ENCODE measurements around the gene STX16.

The STX16 gene

DNA sequence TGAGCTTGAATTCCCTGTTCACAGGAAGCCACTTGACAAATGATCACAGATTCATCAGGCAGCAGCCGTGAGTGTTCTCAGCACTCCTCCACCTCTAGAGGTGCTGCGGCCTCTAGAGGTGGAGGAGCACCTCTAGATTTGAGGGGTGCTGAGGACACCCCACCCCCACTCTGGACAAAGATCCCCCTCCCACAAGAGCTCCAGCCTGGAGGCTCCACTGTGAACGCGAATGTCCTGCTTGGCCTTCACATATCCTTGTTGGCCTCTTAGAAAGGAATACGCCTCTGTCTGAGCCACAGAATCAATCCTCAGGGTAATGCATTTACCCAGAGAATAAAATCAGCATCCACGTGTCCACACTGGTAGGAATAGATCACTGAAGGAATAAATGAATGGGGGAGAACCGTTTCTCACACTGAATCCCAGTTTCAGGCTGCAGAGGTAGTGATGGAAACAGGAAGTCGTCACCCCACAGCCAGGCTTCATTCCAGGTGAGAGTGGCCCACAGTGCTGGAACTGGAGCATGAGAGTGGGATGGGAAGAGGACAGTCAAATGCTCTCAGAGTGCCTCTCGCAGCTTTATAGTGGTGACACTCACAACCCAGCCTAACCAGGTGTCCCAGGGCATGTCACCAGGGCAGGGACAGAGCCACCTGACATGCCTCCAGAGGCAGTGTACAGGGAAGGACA lies 58.1 kb downstream of the STX16 start:
- WGBS: 85% methylated on average over 9 of the region's 9 CpGs
- H3K9me3 ChIP-seq (ENCODE audit: insufficient read depth, low read depth, low read length): no peaks in the 10 kb centered on the region
- peaks cover 17% of the 10 kb centered on the region for H3K36me3 ChIP-seq (ENCODE audit: insufficient read depth, low read length)
- H3K9ac ChIP-seq (ENCODE audit: low read depth, low read length): no peak overlapping the region
- no peak overlapping the region for H3K27ac ChIP-seq (ENCODE audit: low read depth, low read length)
- no peak overlapping the region for H3K4me3 ChIP-seq (ENCODE audit: low read length)
- no peaks in the 10 kb centered on the region for H3K4me1 ChIP-seq (ENCODE audit: insufficient read depth, low read length)
- no peaks in the 10 kb centered on the region for H3K27me3 ChIP-seq (ENCODE audit: insufficient read depth, low read length)

DNA sequence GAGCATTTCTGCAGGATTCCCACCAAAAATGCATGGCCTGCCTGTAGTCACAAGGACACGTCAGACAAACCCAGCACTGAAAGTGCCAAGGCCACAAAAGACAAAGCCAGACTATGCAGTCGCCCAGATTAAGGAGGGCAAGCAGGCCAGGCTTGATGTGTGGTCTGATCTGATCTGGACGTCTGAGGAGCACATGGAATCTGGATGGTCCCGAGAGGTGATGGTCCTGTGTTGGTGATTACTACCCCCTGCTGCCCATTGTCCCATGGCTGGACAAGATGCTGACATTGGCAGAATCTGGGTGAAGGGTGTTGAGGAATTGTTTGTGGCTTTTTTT lies 58.6 kb downstream of the STX16 start:
- 92% methylated on average over 4 of the region's 4 CpGs for WGBS
- no peak overlapping the region for H3K9ac ChIP-seq (ENCODE audit: low read depth, low read length)

DNA sequence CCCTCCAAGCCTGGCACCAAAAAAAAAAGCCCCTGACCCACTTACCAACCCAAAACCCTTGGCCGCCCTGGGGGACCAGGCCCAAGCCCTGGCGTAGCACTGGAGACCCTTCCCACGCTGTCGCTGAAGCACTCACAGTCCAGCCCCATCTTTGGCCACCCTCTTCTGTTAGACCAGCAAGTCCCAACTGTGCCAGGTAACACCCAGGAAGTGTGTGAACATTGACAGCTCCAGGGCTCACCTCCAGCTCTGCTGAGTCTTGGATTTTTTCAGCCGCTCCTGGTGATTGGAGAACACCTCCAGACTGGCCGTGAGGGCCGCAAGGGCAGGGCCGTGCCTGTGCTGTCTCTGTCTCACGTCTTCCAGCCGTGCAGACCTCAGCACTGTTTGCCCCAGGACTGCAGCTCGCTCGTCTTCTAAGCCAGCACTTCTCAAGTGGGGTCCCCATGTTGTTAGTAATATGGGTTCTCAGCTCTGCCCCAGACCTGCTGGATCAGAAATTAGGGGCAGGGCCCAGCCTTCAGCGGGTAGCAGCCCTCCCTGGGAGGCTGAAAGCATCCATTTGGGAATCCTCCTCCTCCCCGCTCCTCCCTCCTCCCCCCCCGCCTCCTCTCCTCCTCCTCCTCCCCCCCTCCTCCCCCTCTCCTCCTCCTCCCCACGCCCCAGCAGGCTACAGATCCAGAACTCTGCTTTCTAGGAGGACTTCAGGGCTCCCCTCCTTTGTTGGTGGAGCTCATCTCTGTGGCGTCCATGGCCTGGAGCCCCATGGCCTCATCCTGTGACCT lies 59.6 kb downstream of the STX16 start:
- H3K27ac ChIP-seq (ENCODE audit: low read depth, low read length): no peak overlapping the region
- no peak overlapping the region; the same call in 1 of the 2 replicates for H3K9ac ChIP-seq (ENCODE audit: low read depth, low read length)
- no peaks in the 10 kb centered on the region for H3K4me1 ChIP-seq (ENCODE audit: insufficient read depth, low read length)
- H3K4me3 ChIP-seq (ENCODE audit: low read length): no peak overlapping the region
- WGBS: 85% methylated on average over 14 of the region's 17 CpGs
- H3K27me3 ChIP-seq (ENCODE audit: insufficient read depth, low read length): no peaks in the 10 kb centered on the region
- peaks cover 4% of the 10 kb centered on the region for H3K36me3 ChIP-seq (ENCODE audit: insufficient read depth, low read length)
- no peaks in the 10 kb centered on the region for H3K9me3 ChIP-seq (ENCODE audit: insufficient read depth, low read depth, low read length)

More for the DNA sequence above, 58.6 kb downstream of the STX16 start:
- Histone ChIP-seq H3K4me3 (ENCODE audit: low read length) (no peak overlapping the region), H3K27ac (ENCODE audit: low read depth, low read length) (no peak overlapping the region), H3K36me3 (ENCODE audit: insufficient read depth, low read length) (peaks cover 12% of the 10 kb centered on the region), H3K4me1 (ENCODE audit: insufficient read depth, low read length) (no peaks in the 10 kb centered on the region), H3K9me3 (ENCODE audit: insufficient read depth, low read depth, low read length) (no peaks in the 10 kb centered on the region), H3K27me3 (ENCODE audit: insufficient read depth, low read length) (no peaks in the 10 kb centered on the region)

DNA sequence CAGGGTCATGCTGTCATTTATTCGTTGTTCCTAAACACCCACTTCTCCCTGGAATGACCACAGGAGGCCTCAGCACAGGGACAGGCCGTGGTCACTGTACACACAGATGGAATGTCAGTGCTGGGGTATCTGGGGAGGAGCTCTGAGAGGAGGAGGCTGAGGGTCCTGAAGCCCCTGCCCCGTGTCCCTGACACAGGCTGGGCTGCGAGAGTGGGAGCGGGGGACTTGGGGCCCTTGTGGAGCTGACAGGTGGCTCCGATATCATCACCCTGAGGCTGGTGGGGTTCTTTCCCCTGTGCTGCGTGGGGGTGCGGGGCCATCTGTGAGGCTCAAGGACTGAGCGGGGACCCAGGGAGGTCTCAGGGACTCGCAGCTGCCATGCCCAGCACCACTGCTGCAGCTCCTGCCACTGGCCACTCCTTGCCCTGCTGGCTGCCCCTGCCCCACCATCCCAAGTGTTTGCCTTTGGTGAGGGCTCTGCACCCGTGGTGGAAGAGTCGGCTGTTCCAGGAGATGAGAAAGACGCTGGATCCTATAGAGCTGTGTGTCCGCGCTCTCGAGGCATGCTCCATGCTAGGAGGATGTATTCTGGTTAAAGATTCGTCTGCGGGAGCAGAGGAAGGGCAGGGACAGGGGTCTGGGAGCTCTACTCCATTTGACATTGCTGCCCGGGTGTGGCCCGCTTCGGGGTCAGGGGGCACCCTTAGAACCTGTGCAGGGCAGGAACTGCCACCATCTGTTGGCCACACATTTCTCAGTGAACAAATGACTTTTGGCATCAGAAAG lies 60.4 kb downstream of the STX16 start:
- Histone ChIP-seq H3K27ac (ENCODE audit: low read depth, low read length) (no peak overlapping the region), H3K36me3 (ENCODE audit: insufficient read depth, low read length) (0 out of 2 replicates have a peak, but pooled peaks cover 2% of the 10 kb centered on the region), H3K27me3 (ENCODE audit: insufficient read depth, low read length) (no peaks in the 10 kb centered on the region), H3K9me3 (ENCODE audit: insufficient read depth, low read depth, low read length) (no peaks in the 10 kb centered on the region), H3K9ac (ENCODE audit: low read depth, low read length) (no peak overlapping the region), H3K4me1 (ENCODE audit: insufficient read depth, low read length) (no peaks in the 10 kb centered on the region), H3K4me3 (ENCODE audit: low read length) (no peak overlapping the region)
- 93% methylated on average over 21 of the region's 21 CpGs for WGBS

DNA sequence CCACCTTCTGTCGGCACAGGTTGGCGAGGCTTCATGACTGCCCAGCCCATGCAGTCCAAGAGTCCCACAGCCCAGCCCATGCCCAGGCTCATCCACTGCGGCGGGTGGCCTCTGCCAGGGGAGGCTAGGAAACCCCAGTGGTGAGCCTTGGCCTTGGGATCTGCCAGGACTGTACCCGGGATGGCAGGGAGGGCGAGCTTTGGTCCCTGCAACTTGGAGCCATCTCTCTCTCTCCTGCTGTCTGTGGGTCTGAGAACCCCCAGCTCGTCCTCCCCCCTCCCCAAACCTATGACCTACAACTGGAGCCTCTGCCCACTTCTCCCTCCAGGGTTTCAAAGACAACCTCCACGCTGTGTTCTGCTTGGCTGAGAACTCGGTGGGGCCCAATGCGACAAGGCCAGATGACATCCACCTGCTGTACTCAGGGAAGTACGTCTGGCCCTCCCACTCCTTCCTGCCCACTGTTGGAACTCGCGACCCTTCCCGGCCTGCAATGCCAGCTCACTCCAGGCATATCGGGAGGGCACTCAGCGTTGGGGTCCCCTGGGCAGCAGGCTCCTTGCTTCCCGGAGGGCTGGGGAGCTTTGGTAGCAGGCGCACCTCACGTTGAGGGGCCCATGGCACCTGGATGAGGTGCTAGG lies 61.2 kb downstream of the STX16 start:
- H3K36me3 ChIP-seq (ENCODE audit: insufficient read depth, low read length): 0 out of 2 replicates have a peak, but pooled peaks cover 2% of the 10 kb centered on the region
- no peak overlapping the region for H3K27ac ChIP-seq (ENCODE audit: low read depth, low read length)
- 94% methylated on average over 19 of the region's 19 CpGs for WGBS
- H3K4me1 ChIP-seq (ENCODE audit: insufficient read depth, low read length): no peaks in the 10 kb centered on the region
- H3K9me3 ChIP-seq (ENCODE audit: insufficient read depth, low read depth, low read length): no peaks in the 10 kb centered on the region
- H3K9ac ChIP-seq (ENCODE audit: low read depth, low read length): no peak overlapping the region
- H3K27me3 ChIP-seq (ENCODE audit: insufficient read depth, low read length): no peaks in the 10 kb centered on the region
- H3K4me3 ChIP-seq (ENCODE audit: low read length): no peak overlapping the region

DNA sequence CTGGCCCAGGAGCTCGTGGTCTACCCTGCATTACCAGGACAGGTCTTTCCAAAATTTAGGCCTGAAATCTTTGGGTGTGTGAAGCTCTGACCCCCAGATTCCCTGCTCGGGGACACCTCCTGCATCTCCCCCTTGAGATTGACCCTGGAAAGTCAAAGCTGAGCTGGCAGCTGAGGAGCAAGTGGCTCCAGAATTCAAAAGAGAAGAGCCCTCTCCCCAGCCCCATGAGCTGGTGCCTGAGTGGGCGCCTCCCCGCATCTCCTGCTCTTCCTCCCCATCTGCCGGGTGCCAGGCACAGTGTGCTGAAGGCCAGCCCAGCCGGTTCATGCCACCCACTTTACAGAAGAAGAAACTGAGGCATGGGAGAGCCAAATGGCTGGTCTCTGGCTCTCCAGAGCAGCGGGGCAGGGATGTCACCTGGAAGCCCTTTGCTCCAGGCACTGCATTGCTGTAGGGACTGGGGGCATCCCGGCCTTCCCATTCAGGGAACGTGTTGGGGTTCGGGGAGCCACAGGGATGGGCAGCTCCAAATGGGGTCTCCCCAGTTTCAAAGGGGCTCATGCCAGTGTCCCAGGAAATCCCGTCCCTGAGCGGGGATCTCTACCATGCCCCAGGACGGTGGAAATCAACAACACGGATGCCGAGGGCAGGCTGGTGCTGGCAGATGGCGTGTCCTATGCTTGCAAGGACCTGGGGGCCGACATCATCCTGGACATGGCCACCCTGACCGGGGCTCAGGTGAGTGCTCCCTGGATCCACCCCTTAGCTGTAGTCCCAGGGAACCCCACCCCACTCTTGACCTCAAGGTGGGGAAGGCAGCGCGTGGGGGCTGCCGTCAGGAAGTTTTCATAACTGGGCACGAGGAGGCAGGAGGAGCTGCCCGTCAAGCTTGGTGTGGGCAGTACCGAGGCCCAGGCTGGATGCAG lies 62.0 kb downstream of the STX16 start:
- Histone ChIP-seq H3K27ac (ENCODE audit: low read depth, low read length) (no peak overlapping the region), H3K9me3 (ENCODE audit: insufficient read depth, low read depth, low read length) (no peaks in the 10 kb centered on the region), H3K4me1 (ENCODE audit: insufficient read depth, low read length) (no peaks in the 10 kb centered on the region), H3K9ac (ENCODE audit: low read depth, low read length) (no peak overlapping the region), H3K36me3 (ENCODE audit: insufficient read depth, low read length) (0 out of 2 replicates have a peak, but pooled peaks cover 2% of the 10 kb centered on the region), H3K4me3 (ENCODE audit: low read length) (no peak overlapping the region), H3K27me3 (ENCODE audit: insufficient read depth, low read length) (no peaks in the 10 kb centered on the region)
- WGBS: 93% methylated on average over 24 of the region's 24 CpGs

DNA sequence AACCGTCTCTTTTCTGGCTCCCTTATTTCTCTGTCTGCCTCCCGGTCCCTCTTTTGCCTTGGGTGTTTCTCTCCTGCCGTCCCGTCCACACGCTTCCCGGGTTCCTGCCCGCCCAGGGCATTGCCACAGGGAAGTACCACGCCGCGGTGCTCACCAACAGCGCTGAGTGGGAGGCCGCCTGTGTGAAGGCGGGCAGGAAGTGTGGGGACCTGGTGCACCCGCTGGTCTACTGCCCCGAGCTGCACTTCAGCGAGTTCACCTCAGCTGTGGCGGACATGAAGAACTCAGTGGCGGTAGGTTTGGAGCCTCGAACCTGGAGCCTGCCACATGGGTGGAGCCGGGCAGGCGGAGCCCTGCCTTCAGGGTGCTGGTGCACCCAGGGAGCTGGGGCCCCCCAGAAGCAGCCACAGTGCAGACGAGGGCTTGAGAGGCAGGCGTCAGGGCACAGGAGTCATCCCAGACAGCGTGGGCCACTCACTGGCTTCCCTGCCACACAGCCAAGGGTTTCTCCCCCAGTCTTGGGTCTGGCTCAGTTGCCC lies 62.8 kb downstream of the STX16 start:
- Histone ChIP-seq H3K27me3 (ENCODE audit: insufficient read depth, low read length) (no peaks in the 10 kb centered on the region), H3K9ac (ENCODE audit: low read depth, low read length) (no peak overlapping the region), H3K36me3 (ENCODE audit: insufficient read depth, low read length) (0 out of 2 replicates have a peak, but pooled peaks cover 2% of the 10 kb centered on the region), H3K27ac (ENCODE audit: low read depth, low read length) (no peak overlapping the region), H3K4me3 (ENCODE audit: low read length) (no peak overlapping the region), H3K4me1 (ENCODE audit: insufficient read depth, low read length) (no peaks in the 10 kb centered on the region), H3K9me3 (ENCODE audit: insufficient read depth, low read depth, low read length) (no peaks in the 10 kb centered on the region)
- WGBS: 96% methylated on average over 24 of the region's 24 CpGs

DNA sequence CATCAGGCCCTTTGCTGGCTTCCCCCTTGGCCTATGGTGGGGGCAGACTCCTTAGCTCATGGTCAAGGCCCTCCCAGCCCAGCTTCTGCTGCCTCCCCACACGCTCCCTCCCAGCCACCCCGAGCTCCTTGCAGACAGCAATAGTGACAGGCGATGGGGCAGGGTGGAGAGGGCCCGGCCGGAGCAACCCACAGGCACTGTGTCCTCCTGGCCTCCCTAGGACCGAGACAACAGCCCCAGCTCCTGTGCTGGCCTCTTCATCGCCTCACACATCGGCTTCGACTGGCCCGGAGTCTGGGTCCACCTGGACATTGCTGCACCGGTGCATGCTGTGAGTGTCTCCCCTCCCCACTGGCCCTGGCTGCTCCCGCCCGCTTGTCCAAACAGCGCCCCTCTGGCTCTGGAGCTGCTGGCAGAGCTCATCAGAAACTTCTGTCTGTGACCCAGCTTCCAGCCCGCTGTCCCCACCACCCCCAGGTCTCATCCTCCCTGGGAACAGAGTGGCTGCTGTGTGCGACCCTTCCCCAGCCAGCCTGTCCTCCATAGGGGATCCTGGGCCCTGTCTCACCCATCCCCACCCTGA lies 63.3 kb downstream of the STX16 start:
- 0 out of 2 replicates have a peak, but pooled peaks cover 2% of the 10 kb centered on the region for H3K36me3 ChIP-seq (ENCODE audit: insufficient read depth, low read length)

DNA sequence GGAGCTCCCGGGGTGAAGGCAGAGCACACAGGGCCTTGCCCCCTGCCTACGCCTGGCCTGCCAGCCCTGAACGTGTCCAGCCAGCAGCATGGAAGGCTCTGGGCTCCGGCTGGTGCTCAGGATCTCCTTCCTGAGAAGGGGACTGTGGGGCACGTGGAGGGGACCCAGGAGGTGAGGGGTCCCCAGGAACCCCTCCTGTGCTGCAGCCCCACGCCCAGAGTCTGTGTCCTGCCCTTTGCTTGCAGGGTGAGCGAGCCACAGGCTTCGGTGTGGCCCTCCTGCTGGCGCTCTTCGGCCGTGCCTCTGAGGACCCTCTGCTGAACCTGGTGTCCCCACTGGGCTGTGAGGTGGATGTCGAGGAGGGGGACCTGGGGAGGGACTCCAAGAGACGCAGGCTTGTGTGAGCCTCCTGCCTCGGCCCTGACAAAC lies 63.9 kb downstream of the STX16 start:
- Histone ChIP-seq H3K9me3 (ENCODE audit: insufficient read depth, low read depth, low read length) (no peaks in the 10 kb centered on the region), H3K4me3 (ENCODE audit: low read length) (no peak overlapping the region), H3K27ac (ENCODE audit: low read depth, low read length) (no peak overlapping the region), H3K27me3 (ENCODE audit: insufficient read depth, low read length) (no peaks in the 10 kb centered on the region), H3K36me3 (ENCODE audit: insufficient read depth, low read length) (no peaks in the 10 kb centered on the region), H3K9ac (ENCODE audit: low read depth, low read length) (no peak overlapping the region), H3K4me1 (ENCODE audit: insufficient read depth, low read length) (no peaks in the 10 kb centered on the region)
- 88% methylated on average over 14 of the region's 14 CpGs for WGBS

More for the DNA sequence above, 63.3 kb downstream of the STX16 start:
- Histone ChIP-seq H3K4me1 (ENCODE audit: insufficient read depth, low read length) (no peaks in the 10 kb centered on the region), H3K4me3 (ENCODE audit: low read length) (no peak overlapping the region), H3K9ac (ENCODE audit: low read depth, low read length) (no peak overlapping the region), H3K27me3 (ENCODE audit: insufficient read depth, low read length) (no peaks in the 10 kb centered on the region), H3K27ac (ENCODE audit: low read depth, low read length) (no peak overlapping the region), H3K9me3 (ENCODE audit: insufficient read depth, low read depth, low read length) (no peaks in the 10 kb centered on the region)
- WGBS: 93% methylated on average over 16 of the region's 16 CpGs
